Measurements from ENCODE around the gene PTPRD. TPM values are rescaled to one million over a fixed set of nuclear protein-coding genes. Genes with fewer than 3 reads are reported as not detected.

Gene PTPRD
- total RNA-seq, 3 donors from 2014 or later = 2.9 to 5.4 (median 3.6) TPM

DNA sequence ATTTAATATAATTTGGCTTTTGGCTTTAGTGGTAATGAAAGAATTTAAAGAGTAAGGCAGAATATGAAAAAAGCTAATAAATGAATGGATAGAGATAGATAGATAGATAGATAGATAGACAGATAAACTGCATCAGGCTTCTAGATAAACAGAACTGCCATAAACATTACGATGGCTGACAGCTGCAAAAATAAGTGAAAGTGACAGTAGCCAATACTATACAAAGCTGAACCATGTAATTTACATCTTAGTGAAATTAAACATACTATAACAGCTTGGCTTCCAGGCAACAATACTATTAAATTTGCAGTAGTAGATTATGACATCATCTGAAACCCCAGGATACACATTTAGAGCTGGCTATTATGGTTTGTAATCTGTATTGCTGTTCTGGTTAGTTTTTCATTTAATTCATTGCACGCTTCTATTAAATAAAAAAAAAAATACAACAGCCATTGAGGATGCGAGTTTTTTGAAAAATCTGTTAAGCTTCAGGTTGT lies 1354.8 kb downstream of the PTPRD start:
- Histone ChIP-seq H3K4me3 (no peak overlapping the region), H3K4me1 (no peaks in the 10 kb centered on the region), H3K27me3 (no peaks in the 10 kb centered on the region), H3K36me3 (no peaks in the 10 kb centered on the region), H3K9me3 (no peaks in the 10 kb centered on the region), H3K27ac (no peak overlapping the region)
- intact Hi-C loops (cut with DNase I; ENCODE audit: low total_unique reads) = no loop called here
- no peak for TF ChIP-seq POLR2A (IDR thresholded peaks at IDR 0.05)
- no peak for TF ChIP-seq POLR2AphosphoS5 (IDR thresholded peaks at IDR 0.05)
- TF ChIP-seq, protein P1, sequence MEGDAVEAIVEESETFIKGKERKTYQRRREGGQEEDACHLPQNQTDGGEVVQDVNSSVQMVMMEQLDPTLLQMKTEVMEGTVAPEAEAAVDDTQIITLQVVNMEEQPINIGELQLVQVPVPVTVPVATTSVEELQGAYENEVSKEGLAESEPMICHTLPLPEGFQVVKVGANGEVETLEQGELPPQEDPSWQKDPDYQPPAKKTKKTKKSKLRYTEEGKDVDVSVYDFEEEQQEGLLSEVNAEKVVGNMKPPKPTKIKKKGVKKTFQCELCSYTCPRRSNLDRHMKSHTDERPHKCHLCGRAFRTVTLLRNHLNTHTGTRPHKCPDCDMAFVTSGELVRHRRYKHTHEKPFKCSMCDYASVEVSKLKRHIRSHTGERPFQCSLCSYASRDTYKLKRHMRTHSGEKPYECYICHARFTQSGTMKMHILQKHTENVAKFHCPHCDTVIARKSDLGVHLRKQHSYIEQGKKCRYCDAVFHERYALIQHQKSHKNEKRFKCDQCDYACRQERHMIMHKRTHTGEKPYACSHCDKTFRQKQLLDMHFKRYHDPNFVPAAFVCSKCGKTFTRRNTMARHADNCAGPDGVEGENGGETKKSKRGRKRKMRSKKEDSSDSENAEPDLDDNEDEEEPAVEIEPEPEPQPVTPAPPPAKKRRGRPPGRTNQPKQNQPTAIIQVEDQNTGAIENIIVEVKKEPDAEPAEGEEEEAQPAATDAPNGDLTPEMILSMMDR (IDR thresholded peaks at IDR 0.05) = no peak
- DNase-seq (ENCODE audit: low spot score in 2 of 2) = no peak

DNA sequence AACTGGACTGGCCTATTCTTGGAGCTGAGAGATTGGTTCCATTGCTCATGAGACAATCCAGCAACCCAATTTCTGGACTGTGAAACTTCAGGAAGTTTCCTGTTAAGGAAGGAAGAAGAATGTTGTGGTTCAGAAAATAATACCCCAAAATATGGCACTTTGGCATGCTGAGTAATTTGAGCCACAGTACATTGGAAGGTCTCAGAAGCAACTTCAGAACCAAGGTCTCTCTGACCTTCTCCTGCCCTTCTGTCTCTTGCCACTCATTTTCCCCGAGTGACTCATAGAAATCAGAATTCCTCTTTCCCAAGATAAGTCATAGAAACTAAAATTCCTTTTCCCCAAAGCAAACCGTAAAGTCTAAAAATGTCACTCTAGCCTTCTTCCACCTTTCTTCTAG lies 1366.1 kb downstream of the PTPRD start:
- Histone ChIP-seq H3K27me3 (no peaks in the 10 kb centered on the region), H3K9me3 (no peaks in the 10 kb centered on the region), H3K27ac (no peak overlapping the region), H3K4me3 (no peak overlapping the region), H3K36me3 (no peaks in the 10 kb centered on the region), H3K4me1 (no peaks in the 10 kb centered on the region)
- intact Hi-C loops (cut with DNase I; ENCODE audit: low total_unique reads) = no loop called here
- DNase-seq (ENCODE audit: low spot score in 2 of 2) = no peak
- TF ChIP-seq POLR2A (IDR thresholded peaks at IDR 0.05) (no peak), POLR2AphosphoS5 (IDR thresholded peaks at IDR 0.05) (no peak)
- TF ChIP-seq, protein P1 (IDR thresholded peaks at IDR 0.05) = no peak

DNA sequence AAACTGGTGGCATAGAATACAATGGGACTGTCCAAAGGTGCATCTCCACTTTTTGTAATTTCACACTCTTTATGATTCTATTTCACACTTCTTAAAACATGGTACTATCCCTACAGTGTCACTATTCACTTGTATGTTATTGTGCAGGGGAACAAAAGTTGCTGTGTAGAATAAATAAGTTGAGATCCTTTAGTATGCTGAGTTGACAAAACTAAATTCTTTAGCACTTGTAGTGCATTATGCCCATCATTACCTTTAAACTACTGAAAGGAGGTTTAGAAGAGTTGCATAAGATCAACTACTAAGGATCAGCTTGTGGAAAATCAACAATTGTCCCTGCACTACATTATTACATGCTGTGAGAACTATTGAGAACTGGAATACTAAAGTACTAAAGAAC lies 1380.9 kb downstream of the PTPRD start:
- H3K36me3 ChIP-seq = no peaks in the 10 kb centered on the region
- H3K4me1 ChIP-seq = no peaks in the 10 kb centered on the region
- intact Hi-C loops (cut with DNase I; ENCODE audit: low total_unique reads) = no loop called here
- H3K27me3 ChIP-seq = no peaks in the 10 kb centered on the region
- no peak for DNase-seq (ENCODE audit: low spot score in 2 of 2)
- no peak overlapping the region for H3K4me3 ChIP-seq
- TF ChIP-seq, protein P1 (IDR thresholded peaks at IDR 0.05) = no peak
- no peak for TF ChIP-seq POLR2AphosphoS5 (IDR thresholded peaks at IDR 0.05)
- TF ChIP-seq POLR2A (IDR thresholded peaks at IDR 0.05) = no peak
- no peak overlapping the region for H3K27ac ChIP-seq
- H3K9me3 ChIP-seq = peaks cover 7 to 10% of the 10 kb centered on the region in 2 donors

DNA sequence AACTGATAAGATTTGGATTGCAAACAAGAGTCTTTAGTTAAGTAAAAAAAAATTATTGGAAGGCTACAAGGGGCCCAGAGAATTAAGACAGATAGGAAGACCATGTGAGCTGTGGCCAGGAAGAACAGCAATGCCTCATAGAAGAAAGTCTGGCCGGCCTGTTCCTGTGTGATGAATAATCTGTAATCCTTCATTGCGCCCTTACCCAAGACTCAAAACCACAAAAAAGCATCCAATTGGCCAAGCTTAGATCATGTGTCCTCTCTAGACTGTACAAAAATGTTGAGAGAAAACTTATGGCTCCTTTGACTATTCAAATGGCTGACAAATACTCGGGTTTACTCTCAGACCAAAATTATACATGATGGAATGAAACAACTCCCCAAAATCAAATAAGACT lies 1383.5 kb downstream of the PTPRD start:
- intact Hi-C loops (cut with DNase I; ENCODE audit: low total_unique reads) = no loop called here
- TF ChIP-seq POLR2A (IDR thresholded peaks at IDR 0.05) (no peak), POLR2AphosphoS5 (IDR thresholded peaks at IDR 0.05) (no peak)
- TF ChIP-seq, protein P1 (IDR thresholded peaks at IDR 0.05) = no peak
- no peak for DNase-seq (ENCODE audit: low spot score in 2 of 2)
- Histone ChIP-seq H3K27ac (no peak overlapping the region), H3K4me3 (no peak overlapping the region), H3K36me3 (no peaks in the 10 kb centered on the region), H3K9me3 (peaks cover 5 to 7% of the 10 kb centered on the region in 2 donors), H3K4me1 (no peaks in the 10 kb centered on the region), H3K27me3 (no peaks in the 10 kb centered on the region)

DNA sequence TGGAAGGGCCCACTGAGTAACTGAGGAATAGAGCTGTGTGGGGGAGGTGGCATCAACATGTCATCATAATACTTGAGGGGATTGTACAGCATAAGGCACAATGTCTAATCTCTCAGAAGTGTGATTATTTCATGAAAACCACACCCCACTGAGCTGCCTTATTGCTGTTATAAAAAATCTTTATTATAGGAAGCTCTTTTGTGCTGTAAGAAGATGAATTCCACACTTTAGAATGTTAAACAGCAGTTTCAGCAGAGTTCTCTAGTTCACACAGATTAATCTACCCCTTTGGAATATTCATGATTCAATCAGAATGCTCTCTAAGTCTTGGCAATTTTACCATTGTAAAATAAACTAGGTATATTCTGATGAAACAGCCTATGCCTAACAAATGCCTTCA lies 1389.6 kb downstream of the PTPRD start:
- Histone ChIP-seq H3K4me1 (no peaks in the 10 kb centered on the region), H3K9me3 (no peaks in the 10 kb centered on the region), H3K27me3 (no peaks in the 10 kb centered on the region), H3K4me3 (no peak overlapping the region), H3K36me3 (no peaks in the 10 kb centered on the region), H3K27ac (no peak overlapping the region)
- no peak for DNase-seq (ENCODE audit: low spot score in 2 of 2)
- intact Hi-C loops (cut with DNase I; ENCODE audit: low total_unique reads) = no loop called here
- TF ChIP-seq POLR2A (IDR thresholded peaks at IDR 0.05) = no peak
- no peak for TF ChIP-seq POLR2AphosphoS5 (IDR thresholded peaks at IDR 0.05)
- TF ChIP-seq, protein P1 (IDR thresholded peaks at IDR 0.05) = no peak
